Rectal smooth muscle tissue (tissue), 1 donor: Measurements from ENCODE around the gene KRT17.

Experiments used
- H3K27ac ChIP-seq: one replicate; pipeline ENCODE4 v1.7.0; 2013; ENCODE audit warnings: low read depth, low read length, inconsistent platforms
- H3K27me3 ChIP-seq: one replicate; pipeline ENCODE4 v1.7.0; 2013; ENCODE audit warnings: low read length; ENCODE audit not compliant: control insufficient read depth, insufficient read depth
- H3K36me3 ChIP-seq: one replicate; pipeline ENCODE4 v1.7.0; 2013; ENCODE audit warnings: low read length; ENCODE audit not compliant: control insufficient read depth, insufficient read depth
- H3K4me1 ChIP-seq: one replicate; pipeline ENCODE4 v1.7.0; 2013; ENCODE audit warnings: low read length; ENCODE audit not compliant: control insufficient read depth, insufficient read depth
- H3K4me3 ChIP-seq: one replicate; pipeline ENCODE4 v1.7.0; 2013; ENCODE audit warnings: low read length
- H3K9ac ChIP-seq: one replicate; pipeline ENCODE4 v1.7.0; 2013; ENCODE audit warnings: low read length

KRT17 gene

GRCh38 chr17:41659427-41660212 is 35.2 kb upstream of the KRT17 start:
- H3K4me3 ChIP-seq: no peak overlapping the region
- no peak overlapping the region for H3K27ac ChIP-seq
- no peaks in the 10 kb centered on the region for H3K4me1 ChIP-seq
- H3K27me3 ChIP-seq: no peaks in the 10 kb centered on the region
- H3K36me3 ChIP-seq: no peaks in the 10 kb centered on the region
- no peak overlapping the region for H3K9ac ChIP-seq

GRCh38 chr17:41658846-41659245 is 34.5 kb upstream of the KRT17 start:
- no peak overlapping the region for H3K4me3 ChIP-seq
- no peaks in the 10 kb centered on the region for H3K4me1 ChIP-seq
- H3K9ac ChIP-seq: no peak overlapping the region
- H3K27ac ChIP-seq: no peak overlapping the region
- no peaks in the 10 kb centered on the region for H3K36me3 ChIP-seq
- H3K27me3 ChIP-seq: no peaks in the 10 kb centered on the region

GRCh38 chr17:41657936-41658335 is 33.6 kb upstream of the KRT17 start:
- Histone ChIP-seq H3K36me3 (no peaks in the 10 kb centered on the region), H3K9ac (no peak overlapping the region), H3K27ac (no peak overlapping the region), H3K27me3 (no peaks in the 10 kb centered on the region), H3K4me1 (no peaks in the 10 kb centered on the region), H3K4me3 (no peak overlapping the region)

- Histone ChIP-seq H3K9ac (no peak overlapping the region), H3K36me3 (no peaks in the 10 kb centered on the region), H3K4me3 (no peak overlapping the region), H3K4me1 (no peaks in the 10 kb centered on the region), H3K27ac (no peak overlapping the region), H3K27me3 (no peaks in the 10 kb centered on the region)
Observed at GRCh38 chr17:41657176-41657754, 32.9 kb upstream of the KRT17 start.

- Histone ChIP-seq H3K27ac (no peak overlapping the region), H3K4me1 (no peaks in the 10 kb centered on the region), H3K36me3 (no peaks in the 10 kb centered on the region), H3K9ac (peak overlapping the region; percentile 4), H3K27me3 (no peaks in the 10 kb centered on the region), H3K4me3 (no peak overlapping the region)
Observed at GRCh38 chr17:41656249-41657023, 32.1 kb upstream of the KRT17 start.

GRCh38 chr17:41655611-41656111 is 31.3 kb upstream of the KRT17 start:
- Histone ChIP-seq H3K4me1 (no peaks in the 10 kb centered on the region), H3K36me3 (no peaks in the 10 kb centered on the region), H3K9ac (peak overlapping the region; percentile 4)

GRCh38 chr17:41654678-41655607 is 30.6 kb upstream of the KRT17 start:
- no peaks in the 10 kb centered on the region for H3K4me1 ChIP-seq
- H3K36me3 ChIP-seq: no peaks in the 10 kb centered on the region
- H3K4me3 ChIP-seq: no peak overlapping the region
- no peaks in the 10 kb centered on the region for H3K27me3 ChIP-seq
- H3K27ac ChIP-seq: no peak overlapping the region
- no peak overlapping the region for H3K9ac ChIP-seq

More at GRCh38 chr17:41655611-41656111, 31.3 kb upstream of the KRT17 start:
- Histone ChIP-seq H3K27ac (no peak overlapping the region), H3K27me3 (no peaks in the 10 kb centered on the region), H3K4me3 (no peak overlapping the region)

- H3K27ac ChIP-seq: no peak overlapping the region
- H3K9ac ChIP-seq: no peak overlapping the region
- no peaks in the 10 kb centered on the region for H3K27me3 ChIP-seq
- no peaks in the 10 kb centered on the region for H3K4me1 ChIP-seq
- no peak overlapping the region for H3K4me3 ChIP-seq
- no peaks in the 10 kb centered on the region for H3K36me3 ChIP-seq
Observed at GRCh38 chr17:41653892-41654677, 29.7 kb upstream of the KRT17 start.

- Histone ChIP-seq H3K27ac (no peak overlapping the region), H3K9ac (no peak overlapping the region), H3K36me3 (no peaks in the 10 kb centered on the region), H3K4me1 (peaks cover 1% of the 10 kb centered on the region), H3K4me3 (no peak overlapping the region), H3K27me3 (no peaks in the 10 kb centered on the region)
Observed at GRCh38 chr17:41653421-41653820, 29.0 kb upstream of the KRT17 start.

GRCh38 chr17:41652461-41652970 is 28.1 kb upstream of the KRT17 start:
- no peaks in the 10 kb centered on the region for H3K36me3 ChIP-seq
- H3K27ac ChIP-seq: no peak overlapping the region
- H3K9ac ChIP-seq: no peak overlapping the region
- H3K27me3 ChIP-seq: no peaks in the 10 kb centered on the region
- peaks cover 6% of the 10 kb centered on the region for H3K4me1 ChIP-seq
- H3K4me3 ChIP-seq: no peak overlapping the region
